Coronary artery (tissue), 2 donors: Measurements from ENCODE around the gene CDR2L.
"Not testable (repeated sequence)": the region's sequence is repeated elsewhere in the genome, so short reads cannot be mapped to it uniquely, and the experiment has no call there.

ENCODE experiments used
- DNase-seq: peaks from one replicate; pipeline ENCODE4 v3.0.0-alpha.2; 2017; ENCODE audit warnings: low spot score
- H3K27ac ChIP-seq, 2 donors: fragments of 200-600 bp; sonication (generic); one replicate each; pipeline ENCODE4 v1.5.1; 2016 to 2019
- H3K4me3 ChIP-seq: fragments of 200-600 bp; sonication (generic); 2 replicates; pipeline ENCODE4 v1.5.1; 2016; ENCODE audit warnings: mild to moderate bottlenecking, moderate library complexity
- TF ChIP-seq, protein P1 (sequence below): fragments of 200-600 bp; sonication (generic); IDR thresholded peaks from one replicate; pipeline ENCODE4 v1.5.1; 2019; ENCODE audit warnings: antibody characterized with exemption

The CDR2L gene

DNA sequence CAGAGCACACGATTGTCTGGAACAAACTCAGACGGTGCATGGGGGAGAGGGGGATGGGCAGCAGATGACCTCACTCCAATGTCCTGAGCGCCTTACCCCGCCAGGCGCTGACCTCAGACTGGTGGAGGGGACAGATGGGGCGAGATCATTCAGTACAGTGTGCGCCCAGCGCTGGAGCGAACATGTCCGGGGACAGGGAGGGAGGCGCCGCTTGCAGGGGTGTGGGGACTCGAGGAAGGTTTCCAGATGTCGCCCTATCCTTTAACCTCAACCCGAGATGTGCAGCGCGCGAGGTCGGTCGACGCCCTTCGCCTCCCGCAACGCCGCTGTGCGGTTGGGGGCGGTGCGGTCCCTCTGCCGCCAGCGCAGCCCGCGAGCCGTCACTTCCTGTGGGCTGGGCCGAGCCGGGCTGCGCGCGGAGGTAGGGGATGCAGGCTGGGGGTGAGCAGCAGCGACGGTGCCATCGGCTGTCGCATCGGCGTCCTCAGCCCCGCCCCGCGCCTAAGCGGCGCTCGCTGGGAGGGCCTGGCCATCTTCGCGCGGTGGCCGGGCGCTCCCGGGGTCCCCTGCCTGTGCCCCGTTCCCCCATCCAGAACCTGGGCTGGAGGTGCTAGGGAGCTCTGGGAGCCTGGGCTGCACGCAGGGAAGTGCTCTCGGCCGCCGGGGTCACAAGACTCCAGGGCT is 5.3 kb upstream of the CDR2L start:
- no peak for DNase-seq
- Histone ChIP-seq H3K4me3 (peak overlapping the region; percentile 89), H3K27ac (peak overlapping the region; percentile 65 to 93)
- TF ChIP-seq, protein P1, sequence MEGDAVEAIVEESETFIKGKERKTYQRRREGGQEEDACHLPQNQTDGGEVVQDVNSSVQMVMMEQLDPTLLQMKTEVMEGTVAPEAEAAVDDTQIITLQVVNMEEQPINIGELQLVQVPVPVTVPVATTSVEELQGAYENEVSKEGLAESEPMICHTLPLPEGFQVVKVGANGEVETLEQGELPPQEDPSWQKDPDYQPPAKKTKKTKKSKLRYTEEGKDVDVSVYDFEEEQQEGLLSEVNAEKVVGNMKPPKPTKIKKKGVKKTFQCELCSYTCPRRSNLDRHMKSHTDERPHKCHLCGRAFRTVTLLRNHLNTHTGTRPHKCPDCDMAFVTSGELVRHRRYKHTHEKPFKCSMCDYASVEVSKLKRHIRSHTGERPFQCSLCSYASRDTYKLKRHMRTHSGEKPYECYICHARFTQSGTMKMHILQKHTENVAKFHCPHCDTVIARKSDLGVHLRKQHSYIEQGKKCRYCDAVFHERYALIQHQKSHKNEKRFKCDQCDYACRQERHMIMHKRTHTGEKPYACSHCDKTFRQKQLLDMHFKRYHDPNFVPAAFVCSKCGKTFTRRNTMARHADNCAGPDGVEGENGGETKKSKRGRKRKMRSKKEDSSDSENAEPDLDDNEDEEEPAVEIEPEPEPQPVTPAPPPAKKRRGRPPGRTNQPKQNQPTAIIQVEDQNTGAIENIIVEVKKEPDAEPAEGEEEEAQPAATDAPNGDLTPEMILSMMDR, result no peak

DNA sequence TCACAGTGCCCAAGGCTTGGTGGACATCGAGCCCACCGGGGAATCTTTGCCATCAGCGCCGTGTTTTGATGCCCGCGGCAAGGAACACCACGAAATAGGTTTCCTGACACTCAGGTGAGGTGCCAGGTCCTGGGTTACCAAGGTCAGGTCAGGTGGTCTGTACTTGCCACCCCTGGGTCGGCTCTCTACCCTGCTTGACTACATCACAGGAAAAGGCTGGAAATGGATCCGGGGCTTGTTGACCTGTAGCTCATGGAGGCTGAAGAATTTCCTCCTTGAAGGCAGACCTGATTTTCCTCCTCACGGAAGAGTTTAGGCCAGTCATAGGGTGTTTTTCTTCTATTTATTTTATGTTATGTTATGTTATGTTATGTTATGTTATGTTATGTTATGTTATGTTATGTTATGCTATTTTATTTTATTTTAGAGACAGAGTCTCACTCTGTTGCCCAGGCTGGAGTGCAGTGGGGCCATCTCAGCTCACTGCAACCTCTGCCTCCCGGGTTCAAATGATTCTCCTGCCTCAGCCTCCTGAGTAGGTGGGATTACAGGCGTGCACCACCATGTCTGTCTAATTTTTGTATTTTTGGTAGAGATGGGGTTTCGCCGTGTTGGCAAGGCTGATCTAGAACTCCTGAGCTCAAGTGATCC is 4.6 kb upstream of the CDR2L start:
- DNase-seq, result not testable (repeated sequence)
- peak overlapping the region; percentile 89 for H3K4me3 ChIP-seq

DNA sequence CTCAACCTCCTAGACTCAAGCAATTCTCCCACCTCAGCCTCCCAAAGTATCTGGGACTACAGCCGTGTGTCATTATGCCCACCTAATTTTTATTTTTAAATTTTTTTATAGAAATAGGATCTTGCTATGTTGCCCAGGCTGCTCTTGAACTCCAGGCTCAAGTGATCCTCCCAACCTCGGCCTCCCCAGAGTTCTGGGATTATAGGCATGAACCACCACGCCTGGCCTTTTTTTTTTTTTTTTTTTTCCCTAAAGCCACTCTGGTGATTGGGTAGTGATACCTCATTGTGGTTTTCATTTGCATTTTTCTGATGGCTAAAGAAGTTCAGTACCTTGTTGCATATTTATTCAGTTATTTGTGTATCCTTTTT is 1.2 kb upstream of the CDR2L start:
- TF ChIP-seq, protein P1, result no peak
- H3K27ac ChIP-seq, result no peak overlapping the region
- no peak overlapping the region for H3K4me3 ChIP-seq
- no peak for DNase-seq

More for the DNA sequence above, 4.6 kb upstream of the CDR2L start:
- peak overlapping the region; percentile 65 to 93 for H3K27ac ChIP-seq

DNA sequence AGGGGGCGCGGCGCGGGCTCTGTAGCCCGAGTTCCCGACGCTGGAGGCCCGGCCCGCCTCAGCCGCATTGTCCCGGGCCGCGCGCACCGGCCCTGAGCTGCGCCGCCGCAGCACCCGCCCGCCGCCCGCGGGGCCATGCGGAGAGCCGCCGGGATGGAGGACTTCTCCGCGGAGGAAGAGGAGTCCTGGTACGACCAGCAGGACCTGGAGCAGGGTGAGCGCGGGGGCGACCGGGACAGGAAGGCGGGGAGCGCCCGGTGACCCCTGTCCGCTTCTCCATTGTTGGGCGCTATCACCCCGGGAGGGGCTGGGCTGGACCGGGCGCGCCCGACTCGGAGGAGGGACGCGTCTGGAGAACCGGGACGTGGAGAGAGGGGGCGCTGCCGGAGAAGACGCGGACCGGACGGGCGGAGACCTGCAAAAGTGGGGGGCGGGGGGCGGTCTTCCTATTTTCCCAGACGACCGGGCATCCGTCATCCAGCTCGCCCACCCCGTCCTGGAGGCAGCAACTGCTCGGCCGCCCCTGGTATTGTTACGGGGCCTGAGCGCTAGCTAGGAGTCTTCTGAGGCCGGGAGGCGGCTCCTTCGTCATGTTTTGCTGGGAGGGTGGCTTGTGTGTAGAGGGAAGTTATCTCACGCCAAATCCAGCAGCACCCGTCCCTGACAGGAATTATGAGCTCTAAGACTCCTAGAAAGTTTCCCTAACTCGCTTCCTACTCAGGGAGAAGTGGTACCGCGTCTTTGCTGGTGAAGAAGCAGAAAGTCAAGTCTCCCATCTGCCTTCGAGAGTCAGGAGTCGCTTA is 678 bp downstream of the CDR2L start:
- Histone ChIP-seq H3K4me3 (peak overlapping the region; percentile 96), H3K27ac (peak overlapping the region; percentile 93 to 98)
- TF ChIP-seq, protein P1, result peak; percentile 38
- DNase-seq, result peak; percentile 91

DNA sequence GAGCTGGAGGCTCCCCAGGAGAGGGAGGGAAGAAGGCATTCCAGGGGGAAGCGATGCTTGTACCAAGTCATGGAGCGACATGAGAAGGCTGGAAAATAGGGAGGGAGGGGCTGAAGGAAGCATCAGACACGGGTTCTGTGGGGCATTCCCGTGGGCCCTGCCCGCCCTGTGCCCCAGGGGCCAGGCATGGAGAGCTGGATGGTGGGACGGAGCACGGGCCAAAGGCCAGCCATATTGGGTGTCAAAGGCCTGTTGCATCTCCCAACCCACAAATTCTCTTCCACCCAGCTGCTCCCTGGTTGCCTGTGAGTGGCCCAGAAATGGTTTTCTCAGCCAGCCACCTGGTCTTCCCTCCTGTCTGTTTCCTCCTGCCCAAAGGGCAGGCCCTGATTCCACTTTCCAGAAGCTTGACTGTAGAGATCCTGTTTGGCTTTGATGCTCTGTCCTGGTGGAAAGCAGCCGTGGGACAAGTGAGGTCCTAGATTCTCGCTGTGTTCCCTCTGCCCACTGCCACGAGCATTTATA is 3.2 kb downstream of the CDR2L start:
- DNase-seq, result no peak
- TF ChIP-seq, protein P1, result no peak
- H3K27ac ChIP-seq, result no peak overlapping the region
- H3K4me3 ChIP-seq, result no peak overlapping the region

DNA sequence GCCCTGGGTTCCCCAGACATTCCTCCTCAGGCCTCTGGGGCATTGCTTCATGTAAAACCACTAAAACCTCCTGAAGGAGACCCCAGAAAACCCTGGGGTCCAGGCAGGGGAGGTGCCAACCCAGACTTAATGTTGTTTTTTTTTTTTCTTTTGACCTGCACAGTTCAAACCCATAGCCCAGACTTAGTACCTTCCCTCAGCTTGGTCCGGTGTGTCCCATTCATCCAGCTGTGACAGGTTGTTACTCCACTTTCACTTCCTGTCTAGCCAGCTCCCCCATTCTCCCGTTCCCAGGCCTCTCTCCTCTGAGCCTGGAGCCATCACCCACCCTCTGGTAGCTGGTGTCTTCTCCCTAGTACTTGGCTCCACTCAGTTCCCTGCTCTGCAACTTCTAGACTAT is 4.8 kb downstream of the CDR2L start:
- DNase-seq, result no peak
- TF ChIP-seq, protein P1, result no peak
- no peak overlapping the region for H3K27ac ChIP-seq
- H3K4me3 ChIP-seq, result no peak overlapping the region

DNA sequence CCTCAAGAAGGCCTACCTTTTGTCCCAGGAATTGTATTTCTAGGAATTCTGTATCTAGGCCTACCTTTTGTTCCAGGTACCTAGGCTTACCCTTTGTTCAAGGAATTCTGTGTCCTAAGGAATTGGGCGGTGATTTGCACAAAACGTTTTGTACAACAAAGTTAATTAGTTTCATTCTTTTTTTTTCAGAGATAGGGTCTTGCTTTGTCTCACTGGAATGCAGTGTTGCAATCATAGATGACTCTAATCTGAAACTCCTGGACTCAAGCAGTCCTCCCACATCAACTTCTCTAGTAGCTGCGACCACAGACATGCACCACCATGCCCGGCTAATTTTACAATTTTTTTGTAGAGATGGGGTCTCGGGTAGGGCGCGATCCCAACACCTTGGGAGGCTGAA is 7.0 kb downstream of the CDR2L start:
- Histone ChIP-seq H3K4me3 (no peak overlapping the region), H3K27ac (no peak overlapping the region)
- no peak for DNase-seq
- TF ChIP-seq, protein P1, result no peak
